ENCODE measurements around the gene TSHZ2. TPM values are rescaled to one million over a fixed set of nuclear protein-coding genes. Genes with fewer than 3 reads are reported as not detected.
A peak's percentile ranks its signal among the peaks of the same experiment; 100 is the strongest.

TSHZ2 gene
- total RNA-seq, 1 experiment from 2014 or later = 0.20 TPM

- ATAC-seq (peak; percentile 67), DNase-seq (ENCODE audit: low spot score) (no peak)
- H3K9me3 Mint-ChIP-seq = no peaks in the 10 kb centered on the region
- no peaks in the 10 kb centered on the region for H3K27me3 Mint-ChIP-seq (ENCODE audit: low read depth)
- peaks cover 23% of the 10 kb centered on the region for H3K4me1 Mint-ChIP-seq
- no peak overlapping the region for H3K4me3 Mint-ChIP-seq
- no peak overlapping the region for H3K27ac Mint-ChIP-seq
- H3K36me3 Mint-ChIP-seq = no peaks in the 10 kb centered on the region
- ChIA-PET POLR2A (no interaction called here), CTCF (interaction anchor here (1.3 kb wide), 1 partner anchor 128 kb away, joined by 3 read pairs; no protein-coding TSS in a partner anchor)
- no peak for TF ChIP-seq NFATC4 (CRISPR knock-in tag; IDR thresholded peaks at IDR 0.05)
Measured at GRCh38 chr20:53265304-53265875, 293.2 kb downstream of the TSHZ2 start.

GRCh38 chr20:53269380-53269779 lies 297.2 kb downstream of the TSHZ2 start:
- no peak for TF ChIP-seq E2F4 (CRISPR knock-in tag; IDR thresholded peaks at IDR 0.05; ENCODE audit: borderline replicate concordance, low read depth)
- TF ChIP-seq CDX4 (CRISPR knock-in tag; IDR thresholded peaks at IDR 0.05; ENCODE audit: borderline replicate concordance) = no peak
- TF ChIP-seq TEAD1 (CRISPR knock-in tag; IDR thresholded peaks at IDR 0.05) = no peak
- TF ChIP-seq NR3C1 (CRISPR knock-in tag; conservative IDR thresholded peaks at IDR 0.05; ENCODE audit: low read depth) = no peak
- no peak for TF ChIP-seq PRDM15 (CRISPR knock-in tag; IDR thresholded peaks at IDR 0.05)
- no peak for TF ChIP-seq HMGXB4 (CRISPR knock-in tag; IDR thresholded peaks at IDR 0.05)
- CTCF ChIA-PET = no interaction called here
- ATAC-seq = no peak
- Mint-ChIP-seq H3K4me1 (peaks cover 16% of the 10 kb centered on the region), H3K9me3 (no peaks in the 10 kb centered on the region), H3K27me3 (ENCODE audit: low read depth) (no peaks in the 10 kb centered on the region), H3K36me3 (no peaks in the 10 kb centered on the region), H3K4me3 (no peak overlapping the region), H3K27ac (no peak overlapping the region)
- no peak for DNase-seq (ENCODE audit: low spot score)
- POLR2A ChIA-PET = no interaction called here

GRCh38 chr20:53270792-53271375 lies 298.7 kb downstream of the TSHZ2 start:
- no peak for TF ChIP-seq ESRRA (CRISPR knock-in tag; IDR thresholded peaks at IDR 0.05; ENCODE audit: borderline replicate concordance)
- no peak for TF ChIP-seq ZNF423 (CRISPR knock-in tag; IDR thresholded peaks at IDR 0.05)
- no peak for TF ChIP-seq MXD4 (CRISPR knock-in tag; IDR thresholded peaks at IDR 0.05; ENCODE audit: borderline replicate concordance)
- TF ChIP-seq EMX1 (CRISPR knock-in tag; IDR thresholded peaks at IDR 0.05) = no peak
- TF ChIP-seq SMAD3 (CRISPR knock-in tag; IDR thresholded peaks at IDR 0.05; ENCODE audit: borderline replicate concordance) = no peak
- TF ChIP-seq FOXK1 (CRISPR knock-in tag; IDR thresholded peaks at IDR 0.05) = no peak
- TF ChIP-seq JAZF1 (CRISPR knock-in tag; IDR thresholded peaks at IDR 0.05) = no peak
- no peak for TF ChIP-seq E2F1 (CRISPR knock-in tag; IDR thresholded peaks at IDR 0.05)
- no peak for TF ChIP-seq ATF3 (CRISPR knock-in tag; conservative IDR thresholded peaks at IDR 0.05)
- no peak for TF ChIP-seq OVOL2 (CRISPR knock-in tag; IDR thresholded peaks at IDR 0.05; ENCODE audit: borderline replicate concordance)
- TF ChIP-seq NFYB (CRISPR knock-in tag; conservative IDR thresholded peaks at IDR 0.05; ENCODE audit: low read depth) = no peak
- TF ChIP-seq ZNF416 (CRISPR knock-in tag; IDR thresholded peaks at IDR 0.05) = no peak
- no peaks in the 10 kb centered on the region for H3K36me3 Mint-ChIP-seq
- CTCF ChIA-PET = interaction anchor here (1.6 kb wide), 1 partner anchor 21 kb away, joined by 4 read pairs; no protein-coding TSS in a partner anchor
- DNase-seq (ENCODE audit: low spot score) (no peak), ATAC-seq (no peak)
- POLR2A ChIA-PET = no interaction called here
- H3K4me3 Mint-ChIP-seq = no peak overlapping the region
- H3K9me3 Mint-ChIP-seq = no peaks in the 10 kb centered on the region
- H3K4me1 Mint-ChIP-seq = peaks cover 3% of the 10 kb centered on the region
- no peaks in the 10 kb centered on the region for H3K27me3 Mint-ChIP-seq (ENCODE audit: low read depth)
- no peak overlapping the region for H3K27ac Mint-ChIP-seq

Measured in WTC11 (cell line).